Inflammatory macrophage treated with lipopolysaccharide for 4 hours (primary cell): ENCODE results near the gene FRZB.

Experiments
- DNase-seq: peaks from one replicate; pipeline ENCODE4 v3.0.0-alpha.2; 2020

Gene FRZB

DNA sequence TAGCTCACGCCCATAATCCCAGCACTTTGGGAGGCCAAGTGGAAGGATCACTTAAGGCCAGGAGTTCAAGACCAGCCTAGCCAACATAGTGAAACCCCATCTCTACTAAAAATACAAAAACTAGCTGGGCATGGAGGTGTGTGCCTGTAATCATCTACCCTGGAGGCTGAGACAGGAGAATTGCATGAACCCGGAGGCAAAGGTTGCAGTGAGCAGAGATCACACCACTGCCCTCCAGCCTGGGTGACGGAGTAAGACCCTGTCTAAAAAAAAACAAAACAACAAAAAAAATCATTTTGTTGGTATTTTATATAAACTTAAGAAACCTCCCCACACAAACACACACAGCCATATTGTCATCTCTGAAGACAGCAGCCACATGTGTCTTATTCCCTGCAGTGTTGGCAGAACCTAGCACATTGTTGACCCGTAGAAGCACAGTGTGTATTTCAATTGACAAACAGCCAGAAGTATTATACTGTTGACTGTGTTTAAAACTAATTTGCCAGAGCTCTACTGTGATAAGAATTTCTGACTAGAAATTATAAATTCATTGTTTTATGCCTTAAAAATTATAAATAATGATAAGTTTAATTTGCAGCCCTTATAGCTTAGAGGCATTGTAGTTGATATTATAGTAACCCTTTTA lies 82.3 kb downstream of the FRZB start:
- DNase-seq, result no peak
